GM19035 (cell line): ENCODE measurements around the gene CCR7.

Experiments
- ATAC-seq: cut with Tn5 transposase; IDR thresholded peaks from one replicate; pipeline ENCODE4 v1.9.1; 2021; ENCODE audit not compliant: unreplicated experiment

Gene CCR7

GRCh38 chr17:40520991-40521453, 44.2 kb downstream of the CCR7 start:
- no peak for ATAC-seq

DNA sequence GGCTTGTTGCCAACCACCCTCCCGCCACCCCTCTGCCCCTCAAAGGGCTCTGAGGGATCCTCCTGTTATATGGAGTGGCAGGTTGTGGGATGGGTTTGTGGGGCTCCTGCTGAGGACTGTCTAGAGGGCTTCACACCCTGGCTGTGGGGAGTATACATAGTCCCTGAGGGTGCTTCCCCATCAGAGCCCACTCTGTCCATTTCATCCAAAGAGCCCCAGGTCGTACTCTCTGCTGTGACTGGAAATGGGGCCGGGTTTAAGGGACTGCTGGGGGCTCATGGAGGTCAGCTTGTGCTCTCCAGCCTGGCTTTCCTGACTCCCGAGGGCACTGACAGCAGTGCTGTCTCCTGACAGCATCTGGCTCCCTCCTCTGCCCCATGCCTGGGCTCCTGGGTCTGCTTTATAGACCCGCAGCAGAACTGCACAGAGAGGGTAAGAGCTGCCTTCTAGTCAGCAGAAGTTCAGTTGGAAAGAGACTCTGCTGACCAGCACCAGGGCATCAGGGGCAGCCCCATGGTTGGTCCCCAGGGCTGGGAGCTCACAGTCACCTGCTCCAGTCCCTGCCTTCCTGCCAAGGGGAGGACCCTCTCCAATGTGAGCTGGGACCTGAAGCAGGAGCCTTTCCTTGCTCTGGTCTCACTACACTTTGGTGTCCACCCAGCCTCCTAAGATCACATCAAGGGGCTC, 46.0 kb downstream of the CCR7 start:
- no peak for ATAC-seq

GRCh38 chr17:40518401-40519088, 46.7 kb downstream of the CCR7 start:
- no peak for ATAC-seq

DNA sequence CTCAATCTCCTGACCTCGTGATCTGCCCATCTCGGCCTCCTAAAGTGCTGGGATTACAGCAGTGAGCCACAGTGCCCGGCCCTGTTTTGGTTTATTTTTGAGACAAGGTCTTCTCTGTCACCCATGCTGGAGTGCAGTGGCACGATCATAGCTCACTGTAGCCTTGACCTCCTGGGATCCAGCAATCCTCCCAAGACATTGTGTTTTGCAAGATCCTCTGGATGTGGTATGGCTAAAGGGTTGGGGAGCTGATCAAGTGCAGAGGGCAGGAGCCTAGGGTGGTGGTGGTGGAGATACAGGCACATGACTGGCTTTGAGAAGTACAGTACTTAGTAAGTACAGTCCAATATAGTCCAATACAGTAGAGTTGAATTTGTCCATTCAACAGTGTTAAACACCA, 47.3 kb downstream of the CCR7 start:
- no peak for ATAC-seq

- no peak for ATAC-seq
Measured at GRCh38 chr17:40517286-40517662, 48.0 kb downstream of the CCR7 start.

- ATAC-seq, result peak; percentile 65
Measured at GRCh38 chr17:40516581-40517285, 48.5 kb downstream of the CCR7 start.

DNA sequence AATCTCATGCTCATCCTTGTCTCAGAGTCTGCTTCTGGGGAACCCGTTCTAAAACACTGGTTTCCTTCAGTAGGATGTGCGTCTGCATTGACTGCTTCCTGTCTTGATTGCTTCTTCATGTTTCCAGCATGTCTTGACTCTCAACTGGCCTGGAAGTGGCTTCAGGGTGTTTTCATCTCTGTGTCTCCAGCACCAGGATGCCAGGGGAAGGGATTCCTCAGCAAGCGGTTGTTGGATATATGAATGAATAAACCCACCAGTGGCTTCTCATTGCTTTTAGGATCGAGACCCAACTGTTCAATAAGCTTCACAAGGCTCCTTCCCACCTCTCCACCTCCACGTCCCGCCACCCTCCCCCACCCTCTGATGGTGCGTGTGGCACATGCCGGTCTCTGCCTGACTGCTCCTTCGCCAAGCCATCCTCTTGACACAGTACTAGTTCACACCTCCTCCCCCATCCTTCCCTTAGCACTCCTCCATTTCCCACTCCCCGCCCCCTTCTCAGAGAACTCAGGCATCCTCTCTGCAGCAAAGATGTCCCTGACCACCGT, 49.7 kb downstream of the CCR7 start:
- ATAC-seq, result no peak

- no peak for ATAC-seq
Measured at GRCh38 chr17:40515011-40515410, 50.3 kb downstream of the CCR7 start.

DNA sequence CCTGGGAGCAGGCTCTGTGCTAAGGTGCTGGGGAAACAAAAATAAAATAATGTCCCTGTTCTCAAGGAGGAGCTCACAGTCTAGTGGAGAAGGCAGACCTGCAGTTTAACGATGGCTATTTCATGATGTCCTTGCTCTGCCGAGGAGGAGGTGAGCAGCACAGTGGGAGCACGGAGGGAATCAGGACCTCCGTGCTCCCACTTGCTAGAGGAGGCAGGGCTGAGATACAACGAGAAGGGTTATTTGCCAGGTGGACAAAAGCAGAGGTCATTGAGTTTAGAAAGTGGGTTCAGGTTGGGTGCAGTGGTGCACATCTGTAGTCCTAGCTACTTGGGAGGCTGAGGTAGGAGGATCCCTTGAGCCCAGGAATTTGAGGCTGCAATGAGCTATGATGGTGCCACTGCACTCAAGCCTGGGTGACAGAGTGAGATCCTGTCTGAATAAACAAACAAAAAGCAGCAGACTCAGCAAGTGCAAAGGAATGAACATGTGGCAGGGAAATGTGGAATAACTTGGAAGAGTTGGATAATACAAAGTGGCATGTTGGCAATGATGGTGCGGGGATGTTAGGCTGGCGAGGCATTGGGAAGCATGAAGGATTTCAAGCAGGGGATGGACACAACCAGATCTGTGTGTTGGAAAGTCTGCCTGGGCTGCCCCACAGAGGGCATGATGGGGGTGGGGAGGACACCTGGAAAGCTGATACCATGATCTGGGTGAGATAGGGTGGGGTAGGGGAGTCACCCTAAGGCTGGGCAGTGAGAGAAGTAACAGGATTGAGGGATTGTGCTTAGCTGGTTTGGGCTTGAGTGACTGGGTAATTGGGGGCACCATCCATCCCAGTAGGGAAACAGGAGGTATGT, 51.0 kb downstream of the CCR7 start:
- ATAC-seq, result no peak

DNA sequence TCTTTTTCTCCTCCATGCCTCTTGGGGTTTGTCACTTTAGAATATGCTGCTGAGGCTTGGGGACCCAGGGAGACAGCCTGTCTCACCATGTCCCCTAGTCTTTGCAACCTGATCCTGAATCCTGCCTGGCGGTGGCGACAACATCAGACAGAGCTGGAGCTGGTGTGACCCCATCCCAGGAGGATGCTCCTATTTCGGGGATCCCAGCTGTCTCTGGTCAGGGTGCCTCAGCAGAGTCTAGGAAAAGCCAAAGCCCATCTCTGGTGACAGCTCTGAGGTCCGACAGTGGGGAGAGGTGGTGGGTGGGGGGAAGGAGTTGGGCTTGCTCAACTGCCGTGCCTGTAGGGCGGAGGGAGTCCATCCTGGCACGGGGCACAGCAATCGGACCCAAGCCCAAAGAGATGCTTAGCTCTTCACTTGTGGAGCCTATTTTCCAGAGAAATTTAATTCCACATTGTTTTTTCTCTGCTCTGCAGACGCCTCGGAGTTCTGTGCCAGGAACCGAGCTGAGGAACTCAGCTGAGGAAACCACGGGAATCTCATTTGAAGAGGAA, 53.5 kb downstream of the CCR7 start:
- ATAC-seq, result no peak

- no peak for ATAC-seq
Measured at GRCh38 chr17:40511136-40511535, 54.1 kb downstream of the CCR7 start.

DNA sequence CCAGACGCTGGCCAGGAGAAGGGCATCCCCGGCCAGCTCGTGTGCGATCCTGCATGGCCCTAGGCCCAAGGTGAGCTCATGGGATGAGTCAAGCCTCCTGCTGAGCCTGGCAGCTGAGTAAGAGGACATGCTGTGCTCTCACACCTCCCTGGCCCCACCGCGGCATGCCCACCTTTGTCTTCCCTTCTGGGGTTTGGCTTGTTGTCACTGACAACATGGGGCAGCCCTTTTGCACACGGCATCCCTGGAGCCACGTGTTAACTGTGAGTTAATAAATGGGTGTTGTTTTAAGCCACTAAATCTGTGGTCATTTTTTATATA, 55.0 kb downstream of the CCR7 start:
- no peak for ATAC-seq

- no peak for ATAC-seq
Measured at GRCh38 chr17:40509626-40510327, 55.5 kb downstream of the CCR7 start.

- ATAC-seq, result no peak
Measured at GRCh38 chr17:40506786-40507185, 58.5 kb downstream of the CCR7 start.
